HepG2 (cell line): ENCODE results near the gene MAP3K2. TPM values are rescaled to one million over a fixed set of nuclear protein-coding genes. Genes with fewer than 3 reads are reported as not detected.

Experiments used
- MYC ChIP-seq: sonication (generic); formaldehyde crosslinking; IDR thresholded peaks from 2 replicates; pipeline ENCODE4 v1.9.0; 2021; ENCODE audit warnings: missing genetic modification reagents, borderline replicate concordance
- POLR2AphosphoS5 ChIP-seq: IDR thresholded peaks from 2 replicates; pipeline ENCODE4 v1.6.1; 2012; ENCODE audit warnings: low read depth, low read length
- SIN3A ChIP-seq: IDR thresholded peaks from 2 replicates; pipeline ENCODE4 v1.6.1; 2011; ENCODE audit warnings: low read depth, mild to moderate bottlenecking, control low read depth, low read length, borderline replicate concordance
- ZFP41 ChIP-seq: sonication (generic); formaldehyde crosslinking; IDR thresholded peaks from 2 replicates; pipeline ENCODE4 v1.4.0; 2020; ENCODE audit warnings: mild to moderate bottlenecking, missing genetic modification reagents, borderline replicate concordance
- ZNF234 ChIP-seq: sonication (generic); formaldehyde crosslinking; conservative IDR thresholded peaks from 2 replicates; pipeline ENCODE4 v1.5.1; 2020; ENCODE audit warnings: mild to moderate bottlenecking, missing genetic modification reagents
- ZNF264 ChIP-seq: sonication (generic); formaldehyde crosslinking; IDR thresholded peaks from 2 replicates; pipeline ENCODE4 v1.4.0; 2020; ENCODE audit warnings: missing genetic modification reagents
- polyA plus RNA-seq, 8 experiments: library from polyadenylated mRNA; depleted of rRNA in 3 of 8; stranded (reverse) in 7 of 8; unstranded in 1 of 8; fragments of >200 nt; fragmentation: Illumina TruSeq in 4 of 8; extraction: Trizol in 4 of 8; gene quantifications; 2 replicates each; pipeline versions ENCODE4 v1.2.1 to v1.2.3, GENCODE V29; 2011 to 2016; ENCODE audit warnings: low read depth in 4 of 8, missing spikeins in 1 of 8, mixed read lengths in 1 of 8; ENCODE audit not compliant: insufficient read depth in 1 of 8
- total RNA-seq, 5 experiments: library from RNA; depleted of rRNA; stranded (reverse); fragments of >200 nt; fragmentation: Illumina TruSeq; extraction: Trizol; gene quantifications; 2 replicates each; pipeline ENCODE4 v1.2.3, GENCODE V29; 2016; ENCODE audit warnings: low read depth in 1 of 5
- TF ChIP-seq, protein P1 (sequence below), 2 experiments: fragments of 450-650 bp in 1 of 2; sonication (generic) in 1 of 2; formaldehyde crosslinking in 1 of 2; IDR thresholded peaks; 2 replicates each; pipeline versions ENCODE4 v1.6.1 to v1.8.0; 2016 to 2022; ENCODE audit warnings: antibody characterized with exemption in 1 of 2, mild to moderate bottlenecking in 1 of 2, missing genetic modification reagents in 1 of 2
- TF ChIP-seq, protein P2 (sequence below): sonication (generic); formaldehyde crosslinking; IDR thresholded peaks from 2 replicates; pipeline ENCODE4 v1.8.0; 2022; ENCODE audit warnings: mild to moderate bottlenecking, missing genetic modification reagents, moderate library complexity
- TF ChIP-seq, protein P3 (sequence below): sonication (generic); formaldehyde crosslinking; IDR thresholded peaks from 2 replicates; pipeline ENCODE4 v1.5.1; 2020; ENCODE audit warnings: mild to moderate bottlenecking, missing genetic modification reagents, moderate library complexity
- TF ChIP-seq, protein P4 (sequence below): sonication (generic); formaldehyde crosslinking; IDR thresholded peaks from 2 replicates; pipeline ENCODE4 v1.5.0; 2020; ENCODE audit warnings: mild to moderate bottlenecking, missing genetic modification reagents

MAP3K2 gene
- total and polyA plus RNA-seq, 2 of the 13 experiments (the other 11 are each of a cell fraction or from before 2014, with no cell fraction given): 12.2 to 37.2 TPM

DNA sequence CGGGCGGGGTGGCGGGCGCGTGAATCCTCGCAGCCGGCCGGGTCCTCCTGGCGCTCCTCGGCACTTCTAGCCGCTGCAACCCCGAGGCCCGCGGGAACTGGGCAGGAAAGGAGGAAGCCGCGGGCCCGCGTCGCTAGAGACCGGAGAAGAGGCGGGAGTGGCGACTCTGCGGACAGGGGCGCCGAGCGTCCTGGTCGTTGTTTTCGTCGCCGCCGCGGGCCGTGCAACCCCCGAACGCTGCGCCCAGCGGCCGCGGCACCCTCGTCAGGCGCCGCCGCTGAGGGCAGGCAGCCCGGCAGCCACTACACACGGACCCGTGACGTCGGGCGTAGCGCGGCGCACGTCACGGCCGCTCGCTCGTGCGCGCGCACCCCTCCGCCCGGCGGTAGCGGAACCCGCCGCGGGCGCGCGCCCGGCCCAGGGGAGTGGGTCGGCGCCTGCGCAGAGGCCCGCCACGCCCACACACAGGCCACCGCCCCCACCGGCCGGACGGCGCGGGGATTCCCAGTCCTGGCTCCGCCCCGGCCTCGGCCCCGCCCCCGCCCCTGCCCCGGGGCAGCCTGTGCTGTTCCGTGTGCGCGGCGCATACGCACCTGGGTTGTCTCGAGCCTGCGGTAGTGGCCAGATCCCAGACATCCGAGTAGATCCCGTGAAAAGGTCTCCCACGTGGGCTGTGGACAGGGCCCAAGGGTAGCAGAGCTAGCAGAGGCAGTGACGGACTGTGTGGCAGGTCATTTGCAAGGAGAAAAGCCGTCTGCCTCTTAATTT lies at the start of gene MAP3K2 (continued):
- TF ChIP-seq, protein P1, sequence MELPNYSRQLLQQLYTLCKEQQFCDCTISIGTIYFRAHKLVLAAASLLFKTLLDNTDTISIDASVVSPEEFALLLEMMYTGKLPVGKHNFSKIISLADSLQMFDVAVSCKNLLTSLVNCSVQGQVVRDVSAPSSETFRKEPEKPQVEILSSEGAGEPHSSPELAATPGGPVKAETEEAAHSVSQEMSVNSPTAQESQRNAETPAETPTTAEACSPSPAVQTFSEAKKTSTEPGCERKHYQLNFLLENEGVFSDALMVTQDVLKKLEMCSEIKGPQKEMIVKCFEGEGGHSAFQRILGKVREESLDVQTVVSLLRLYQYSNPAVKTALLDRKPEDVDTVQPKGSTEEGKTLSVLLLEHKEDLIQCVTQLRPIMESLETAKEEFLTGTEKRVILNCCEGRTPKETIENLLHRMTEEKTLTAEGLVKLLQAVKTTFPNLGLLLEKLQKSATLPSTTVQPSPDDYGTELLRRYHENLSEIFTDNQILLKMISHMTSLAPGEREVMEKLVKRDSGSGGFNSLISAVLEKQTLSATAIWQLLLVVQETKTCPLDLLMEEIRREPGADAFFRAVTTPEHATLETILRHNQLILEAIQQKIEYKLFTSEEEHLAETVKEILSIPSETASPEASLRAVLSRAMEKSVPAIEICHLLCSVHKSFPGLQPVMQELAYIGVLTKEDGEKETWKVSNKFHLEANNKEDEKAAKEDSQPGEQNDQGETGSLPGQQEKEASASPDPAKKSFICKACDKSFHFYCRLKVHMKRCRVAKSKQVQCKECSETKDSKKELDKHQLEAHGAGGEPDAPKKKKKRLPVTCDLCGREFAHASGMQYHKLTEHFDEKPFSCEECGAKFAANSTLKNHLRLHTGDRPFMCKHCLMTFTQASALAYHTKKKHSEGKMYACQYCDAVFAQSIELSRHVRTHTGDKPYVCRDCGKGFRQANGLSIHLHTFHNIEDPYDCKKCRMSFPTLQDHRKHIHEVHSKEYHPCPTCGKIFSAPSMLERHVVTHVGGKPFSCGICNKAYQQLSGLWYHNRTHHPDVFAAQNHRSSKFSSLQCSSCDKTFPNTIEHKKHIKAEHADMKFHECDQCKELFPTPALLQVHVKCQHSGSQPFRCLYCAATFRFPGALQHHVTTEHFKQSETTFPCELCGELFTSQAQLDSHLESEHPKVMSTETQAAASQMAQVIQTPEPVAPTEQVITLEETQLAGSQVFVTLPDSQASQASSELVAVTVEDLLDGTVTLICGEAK (IDR thresholded peaks at IDR 0.05): no peak
- TF ChIP-seq, protein P1 (CRISPR knock-in tag; IDR thresholded peaks at IDR 0.05): peak; percentile 68; the same call in 1 of the 2 replicates
- TF ChIP-seq ZFP41 (no peak; the same call in 1 of the 2 replicates), MYC (CRISPR knock-in tag) (peak; percentile 74; the same call in 1 of the 2 replicates), ZNF264 (CRISPR knock-in tag) (peak; percentile 14; the same call in 1 of the 2 replicates), SIN3A (peak; percentile 76; the same call in 1 of the 2 replicates), POLR2AphosphoS5 (peak; percentile 96), ZNF234 (CRISPR knock-in tag) (peak; percentile 6; the same call in 1 of the 2 replicates)
- TF ChIP-seq, protein P2, sequence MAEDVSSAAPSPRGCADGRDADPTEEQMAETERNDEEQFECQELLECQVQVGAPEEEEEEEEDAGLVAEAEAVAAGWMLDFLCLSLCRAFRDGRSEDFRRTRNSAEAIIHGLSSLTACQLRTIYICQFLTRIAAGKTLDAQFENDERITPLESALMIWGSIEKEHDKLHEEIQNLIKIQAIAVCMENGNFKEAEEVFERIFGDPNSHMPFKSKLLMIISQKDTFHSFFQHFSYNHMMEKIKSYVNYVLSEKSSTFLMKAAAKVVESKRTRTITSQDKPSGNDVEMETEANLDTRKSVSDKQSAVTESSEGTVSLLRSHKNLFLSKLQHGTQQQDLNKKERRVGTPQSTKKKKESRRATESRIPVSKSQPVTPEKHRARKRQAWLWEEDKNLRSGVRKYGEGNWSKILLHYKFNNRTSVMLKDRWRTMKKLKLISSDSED: peak; percentile 12; the same call in 1 of the 2 replicates
- TF ChIP-seq, protein P3, sequence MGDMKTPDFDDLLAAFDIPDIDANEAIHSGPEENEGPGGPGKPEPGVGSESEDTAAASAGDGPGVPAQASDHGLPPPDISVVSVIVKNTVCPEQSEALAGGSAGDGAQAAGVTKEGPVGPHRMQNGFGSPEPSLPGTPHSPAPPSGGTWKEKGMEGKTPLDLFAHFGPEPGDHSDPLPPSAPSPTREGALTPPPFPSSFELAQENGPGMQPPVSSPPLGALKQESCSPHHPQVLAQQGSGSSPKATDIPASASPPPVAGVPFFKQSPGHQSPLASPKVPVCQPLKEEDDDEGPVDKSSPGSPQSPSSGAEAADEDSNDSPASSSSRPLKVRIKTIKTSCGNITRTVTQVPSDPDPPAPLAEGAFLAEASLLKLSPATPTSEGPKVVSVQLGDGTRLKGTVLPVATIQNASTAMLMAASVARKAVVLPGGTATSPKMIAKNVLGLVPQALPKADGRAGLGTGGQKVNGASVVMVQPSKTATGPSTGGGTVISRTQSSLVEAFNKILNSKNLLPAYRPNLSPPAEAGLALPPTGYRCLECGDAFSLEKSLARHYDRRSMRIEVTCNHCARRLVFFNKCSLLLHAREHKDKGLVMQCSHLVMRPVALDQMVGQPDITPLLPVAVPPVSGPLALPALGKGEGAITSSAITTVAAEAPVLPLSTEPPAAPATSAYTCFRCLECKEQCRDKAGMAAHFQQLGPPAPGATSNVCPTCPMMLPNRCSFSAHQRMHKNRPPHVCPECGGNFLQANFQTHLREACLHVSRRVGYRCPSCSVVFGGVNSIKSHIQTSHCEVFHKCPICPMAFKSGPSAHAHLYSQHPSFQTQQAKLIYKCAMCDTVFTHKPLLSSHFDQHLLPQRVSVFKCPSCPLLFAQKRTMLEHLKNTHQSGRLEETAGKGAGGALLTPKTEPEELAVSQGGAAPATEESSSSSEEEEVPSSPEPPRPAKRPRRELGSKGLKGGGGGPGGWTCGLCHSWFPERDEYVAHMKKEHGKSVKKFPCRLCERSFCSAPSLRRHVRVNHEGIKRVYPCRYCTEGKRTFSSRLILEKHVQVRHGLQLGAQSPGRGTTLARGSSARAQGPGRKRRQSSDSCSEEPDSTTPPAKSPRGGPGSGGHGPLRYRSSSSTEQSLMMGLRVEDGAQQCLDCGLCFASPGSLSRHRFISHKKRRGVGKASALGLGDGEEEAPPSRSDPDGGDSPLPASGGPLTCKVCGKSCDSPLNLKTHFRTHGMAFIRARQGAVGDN (CRISPR knock-in tag): peak; percentile 92
- TF ChIP-seq, protein P4, sequence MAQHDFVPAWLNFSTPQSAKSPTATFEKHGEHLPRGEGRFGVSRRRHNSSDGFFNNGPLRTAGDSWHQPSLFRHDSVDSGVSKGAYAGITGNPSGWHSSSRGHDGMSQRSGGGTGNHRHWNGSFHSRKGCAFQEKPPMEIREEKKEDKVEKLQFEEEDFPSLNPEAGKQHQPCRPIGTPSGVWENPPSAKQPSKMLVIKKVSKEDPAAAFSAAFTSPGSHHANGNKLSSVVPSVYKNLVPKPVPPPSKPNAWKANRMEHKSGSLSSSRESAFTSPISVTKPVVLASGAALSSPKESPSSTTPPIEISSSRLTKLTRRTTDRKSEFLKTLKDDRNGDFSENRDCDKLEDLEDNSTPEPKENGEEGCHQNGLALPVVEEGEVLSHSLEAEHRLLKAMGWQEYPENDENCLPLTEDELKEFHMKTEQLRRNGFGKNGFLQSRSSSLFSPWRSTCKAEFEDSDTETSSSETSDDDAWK (CRISPR knock-in tag): no peak
